Measurements from ENCODE around the gene GID4. TPM values are rescaled to one million over a fixed set of nuclear protein-coding genes. Genes with fewer than 3 reads are reported as not detected.
A peak's percentile ranks its signal among the peaks of the same experiment; 100 is the strongest.

Gene GID4
- total RNA-seq, 1 donor from 2014 or later: 12.2 TPM

DNA sequence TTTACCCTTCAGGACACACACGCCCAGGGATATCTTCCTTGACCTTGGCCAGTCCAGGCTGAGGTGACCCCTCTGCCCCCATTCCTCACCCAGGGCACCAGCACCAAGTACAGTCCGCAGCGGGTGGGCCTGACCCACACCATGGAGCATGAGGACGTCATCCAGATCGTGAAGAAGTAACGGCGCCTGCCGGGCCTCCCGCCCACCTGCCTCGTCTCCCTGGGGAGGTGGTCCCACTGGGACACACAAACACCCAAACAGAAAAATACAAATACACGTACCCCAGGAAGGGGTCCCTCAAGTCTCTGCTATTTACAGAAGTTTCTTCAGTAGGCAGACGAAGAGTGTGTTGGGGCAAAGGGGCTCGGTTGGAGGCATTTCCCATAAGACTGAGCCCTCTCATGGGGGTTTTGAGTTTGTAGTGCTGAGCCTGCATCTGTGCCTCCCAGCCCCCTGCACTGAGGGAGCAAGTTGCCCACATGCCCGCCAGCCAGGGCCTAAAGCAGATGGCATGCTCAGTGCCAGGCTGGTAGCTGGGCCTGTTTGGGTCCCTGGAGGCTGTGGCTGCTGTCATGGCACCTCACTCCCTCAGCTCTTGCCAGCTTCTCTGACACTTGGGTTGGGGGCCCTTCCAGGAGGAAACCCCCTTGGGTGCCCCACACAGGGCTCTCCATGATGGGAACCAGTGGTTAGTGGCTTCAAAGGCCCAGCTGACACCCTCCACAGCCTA, 68.0 kb downstream of the GID4 start:
- H3K27ac Mint-ChIP-seq (ENCODE audit: unreplicated experiment): no peak overlapping the region
- no peaks in the 10 kb centered on the region for H3K27me3 Mint-ChIP-seq (ENCODE audit: low read depth)
- H3K36me3 Mint-ChIP-seq (ENCODE audit: low read depth): no peaks in the 10 kb centered on the region
- DNase-seq (ENCODE audit: low read depth, low spot score): no peak
- no peak for TF ChIP-seq CTCF (conservative IDR thresholded peaks at IDR 0.05)
- H3K4me1 Mint-ChIP-seq: peaks cover 12% of the 10 kb centered on the region
- no peak overlapping the region for H3K4me3 Mint-ChIP-seq
- no peaks in the 10 kb centered on the region for H3K9me3 Mint-ChIP-seq

GRCh38 chr17:18107971-18108370, 68.8 kb downstream of the GID4 start:
- Mint-ChIP-seq H3K4me3 (no peak overlapping the region), H3K27ac (ENCODE audit: unreplicated experiment) (no peak overlapping the region)

GRCh38 chr17:18108401-18109312, 69.4 kb downstream of the GID4 start, which contains the start of gene MYO15A:
MYO15A (plus strand) TSS chr17:18108756; CDS start chr17:18118801, 10,045 bp downstream.
- H3K27ac Mint-ChIP-seq (ENCODE audit: unreplicated experiment): peak within 1 kb of the TSS; percentile 71
- H3K9me3 Mint-ChIP-seq: no peaks in the 10 kb centered on the region
- no peak for TF ChIP-seq CTCF (conservative IDR thresholded peaks at IDR 0.05)
- peaks cover 12% of the 10 kb centered on the region for H3K4me1 Mint-ChIP-seq
- no peak for DNase-seq (ENCODE audit: low read depth, low spot score)
- no peaks in the 10 kb centered on the region for H3K36me3 Mint-ChIP-seq (ENCODE audit: low read depth)
- no peaks in the 10 kb centered on the region for H3K27me3 Mint-ChIP-seq (ENCODE audit: low read depth)
- H3K4me3 Mint-ChIP-seq: no peak within 1 kb of the TSS

More at GRCh38 chr17:18107971-18108370, 68.8 kb downstream of the GID4 start:
- Mint-ChIP-seq H3K27me3 (ENCODE audit: low read depth) (no peaks in the 10 kb centered on the region), H3K36me3 (ENCODE audit: low read depth) (no peaks in the 10 kb centered on the region), H3K4me1 (peaks cover 12% of the 10 kb centered on the region), H3K9me3 (no peaks in the 10 kb centered on the region)
- TF ChIP-seq CTCF (conservative IDR thresholded peaks at IDR 0.05): no peak
- no peak for DNase-seq (ENCODE audit: low read depth, low spot score)

GRCh38 chr17:18109935-18110485, 70.8 kb downstream of the GID4 start:
- Mint-ChIP-seq H3K9me3 (no peaks in the 10 kb centered on the region), H3K36me3 (ENCODE audit: low read depth) (no peaks in the 10 kb centered on the region), H3K4me1 (peaks cover 12% of the 10 kb centered on the region), H3K27me3 (ENCODE audit: low read depth) (no peaks in the 10 kb centered on the region), H3K27ac (ENCODE audit: unreplicated experiment) (no peak overlapping the region), H3K4me3 (no peak overlapping the region)
- no peak for TF ChIP-seq CTCF (conservative IDR thresholded peaks at IDR 0.05)
- no peak for DNase-seq (ENCODE audit: low read depth, low spot score)

DNA sequence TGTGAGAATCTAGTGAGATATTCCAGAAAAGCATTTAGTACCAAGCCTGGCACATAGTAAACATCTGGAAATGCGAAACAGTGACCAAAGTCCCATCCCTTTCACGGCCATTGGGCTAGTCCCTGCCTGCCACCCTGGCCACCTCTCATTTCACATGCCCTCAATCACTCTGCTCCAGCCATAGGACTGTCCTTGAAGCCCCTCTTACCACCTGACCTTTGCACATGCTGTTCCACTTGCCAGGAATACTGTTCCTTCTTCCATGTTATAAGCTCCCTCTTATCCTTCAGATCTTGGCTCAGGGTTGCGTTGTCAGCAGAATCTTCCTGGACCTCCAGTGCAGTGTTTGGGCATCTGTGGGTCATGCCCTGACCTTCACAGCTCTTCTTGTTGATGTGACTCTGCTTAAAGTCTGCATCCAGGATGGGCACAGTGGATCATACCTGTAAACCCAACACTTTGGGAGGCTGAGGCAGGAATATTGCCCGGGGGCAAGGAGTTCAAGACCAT, 71.5 kb downstream of the GID4 start:
- Mint-ChIP-seq H3K36me3 (ENCODE audit: low read depth) (no peaks in the 10 kb centered on the region), H3K9me3 (no peaks in the 10 kb centered on the region), H3K4me3 (no peak overlapping the region), H3K27me3 (ENCODE audit: low read depth) (no peaks in the 10 kb centered on the region), H3K27ac (ENCODE audit: unreplicated experiment) (no peak overlapping the region), H3K4me1 (peaks cover 13% of the 10 kb centered on the region)
- no peak for TF ChIP-seq CTCF (conservative IDR thresholded peaks at IDR 0.05)
- no peak for DNase-seq (ENCODE audit: low read depth, low spot score)
